ENCODE measurements around the gene LGALS16.

Gene LGALS16

DNA sequence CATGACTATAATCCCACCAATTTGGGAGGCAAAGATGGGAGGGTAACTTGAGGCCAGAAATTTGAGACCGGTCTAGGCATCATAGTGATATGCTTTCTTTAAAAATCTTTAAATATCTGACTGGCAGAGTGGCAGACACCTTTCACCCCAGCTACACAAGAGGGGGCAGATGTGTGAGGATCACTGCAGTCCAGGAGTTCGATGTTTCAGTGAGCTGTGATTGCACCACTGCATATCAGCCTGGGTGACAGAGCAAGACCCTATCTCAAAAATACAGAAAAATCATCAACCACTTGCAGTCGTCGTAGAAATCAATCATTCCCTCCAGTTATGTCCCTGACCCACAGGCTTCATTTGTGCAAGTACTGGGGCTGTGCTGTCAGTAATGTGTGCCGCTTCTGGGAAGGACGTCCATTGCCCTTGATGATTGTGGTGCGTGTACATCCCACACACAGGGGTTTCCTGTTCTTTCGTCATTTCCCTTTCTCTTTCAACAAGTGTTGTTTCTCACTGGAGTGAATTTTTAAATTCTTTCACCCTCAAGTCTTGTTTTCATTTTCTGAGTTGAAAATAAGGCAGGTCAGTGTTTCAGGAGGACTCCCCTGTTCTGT, 50.0 kb downstream of the LGALS16 start:
- TF ChIP-seq FOXP2 (optimal IDR thresholded peaks at IDR 0.05; ENCODE audit: borderline replicate concordance, extremely low read depth, extremely low read length, insufficient read depth) (no peak), TAF1 (IDR thresholded peaks at IDR 0.05; ENCODE audit: borderline replicate concordance, insufficient read depth, low read length) (no peak), POLR2AphosphoS5 (IDR thresholded peaks at IDR 0.05; ENCODE audit: low read depth, low read length) (no peak), SIN3A (IDR thresholded peaks at IDR 0.05; ENCODE audit: borderline replicate concordance, insufficient read depth, low read length) (no peak)
- TF ChIP-seq, protein P1, sequence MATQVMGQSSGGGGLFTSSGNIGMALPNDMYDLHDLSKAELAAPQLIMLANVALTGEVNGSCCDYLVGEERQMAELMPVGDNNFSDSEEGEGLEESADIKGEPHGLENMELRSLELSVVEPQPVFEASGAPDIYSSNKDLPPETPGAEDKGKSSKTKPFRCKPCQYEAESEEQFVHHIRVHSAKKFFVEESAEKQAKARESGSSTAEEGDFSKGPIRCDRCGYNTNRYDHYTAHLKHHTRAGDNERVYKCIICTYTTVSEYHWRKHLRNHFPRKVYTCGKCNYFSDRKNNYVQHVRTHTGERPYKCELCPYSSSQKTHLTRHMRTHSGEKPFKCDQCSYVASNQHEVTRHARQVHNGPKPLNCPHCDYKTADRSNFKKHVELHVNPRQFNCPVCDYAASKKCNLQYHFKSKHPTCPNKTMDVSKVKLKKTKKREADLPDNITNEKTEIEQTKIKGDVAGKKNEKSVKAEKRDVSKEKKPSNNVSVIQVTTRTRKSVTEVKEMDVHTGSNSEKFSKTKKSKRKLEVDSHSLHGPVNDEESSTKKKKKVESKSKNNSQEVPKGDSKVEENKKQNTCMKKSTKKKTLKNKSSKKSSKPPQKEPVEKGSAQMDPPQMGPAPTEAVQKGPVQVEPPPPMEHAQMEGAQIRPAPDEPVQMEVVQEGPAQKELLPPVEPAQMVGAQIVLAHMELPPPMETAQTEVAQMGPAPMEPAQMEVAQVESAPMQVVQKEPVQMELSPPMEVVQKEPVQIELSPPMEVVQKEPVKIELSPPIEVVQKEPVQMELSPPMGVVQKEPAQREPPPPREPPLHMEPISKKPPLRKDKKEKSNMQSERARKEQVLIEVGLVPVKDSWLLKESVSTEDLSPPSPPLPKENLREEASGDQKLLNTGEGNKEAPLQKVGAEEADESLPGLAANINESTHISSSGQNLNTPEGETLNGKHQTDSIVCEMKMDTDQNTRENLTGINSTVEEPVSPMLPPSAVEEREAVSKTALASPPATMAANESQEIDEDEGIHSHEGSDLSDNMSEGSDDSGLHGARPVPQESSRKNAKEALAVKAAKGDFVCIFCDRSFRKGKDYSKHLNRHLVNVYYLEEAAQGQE (IDR thresholded peaks at IDR 0.05; ENCODE audit: insufficient read depth in 1 of 2, low read depth in 2 of 2, low read length in 2 of 2) = no peak

DNA sequence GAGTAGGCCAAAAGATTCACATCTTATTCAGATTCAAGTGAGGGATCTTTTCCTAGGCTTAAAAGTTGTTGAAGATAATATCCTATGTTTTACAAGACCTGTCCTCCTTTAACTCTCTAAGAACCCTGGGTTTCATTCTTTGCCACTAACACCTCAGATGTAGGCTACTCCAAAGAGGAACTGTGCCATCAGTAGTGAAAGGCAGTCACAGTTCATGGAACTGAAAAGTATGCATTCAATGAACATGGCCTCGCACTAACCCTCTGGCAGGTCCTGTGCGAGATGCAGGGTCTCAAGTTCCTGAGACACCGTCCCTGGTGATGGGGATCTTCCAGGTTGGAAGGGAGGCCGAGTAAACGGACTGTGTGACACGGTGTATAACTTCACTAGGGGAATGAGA, 52.9 kb downstream of the LGALS16 start:
- TF ChIP-seq, protein P1 (IDR thresholded peaks at IDR 0.05; ENCODE audit: insufficient read depth in 1 of 2, low read depth in 2 of 2, low read length in 2 of 2) = no peak

DNA sequence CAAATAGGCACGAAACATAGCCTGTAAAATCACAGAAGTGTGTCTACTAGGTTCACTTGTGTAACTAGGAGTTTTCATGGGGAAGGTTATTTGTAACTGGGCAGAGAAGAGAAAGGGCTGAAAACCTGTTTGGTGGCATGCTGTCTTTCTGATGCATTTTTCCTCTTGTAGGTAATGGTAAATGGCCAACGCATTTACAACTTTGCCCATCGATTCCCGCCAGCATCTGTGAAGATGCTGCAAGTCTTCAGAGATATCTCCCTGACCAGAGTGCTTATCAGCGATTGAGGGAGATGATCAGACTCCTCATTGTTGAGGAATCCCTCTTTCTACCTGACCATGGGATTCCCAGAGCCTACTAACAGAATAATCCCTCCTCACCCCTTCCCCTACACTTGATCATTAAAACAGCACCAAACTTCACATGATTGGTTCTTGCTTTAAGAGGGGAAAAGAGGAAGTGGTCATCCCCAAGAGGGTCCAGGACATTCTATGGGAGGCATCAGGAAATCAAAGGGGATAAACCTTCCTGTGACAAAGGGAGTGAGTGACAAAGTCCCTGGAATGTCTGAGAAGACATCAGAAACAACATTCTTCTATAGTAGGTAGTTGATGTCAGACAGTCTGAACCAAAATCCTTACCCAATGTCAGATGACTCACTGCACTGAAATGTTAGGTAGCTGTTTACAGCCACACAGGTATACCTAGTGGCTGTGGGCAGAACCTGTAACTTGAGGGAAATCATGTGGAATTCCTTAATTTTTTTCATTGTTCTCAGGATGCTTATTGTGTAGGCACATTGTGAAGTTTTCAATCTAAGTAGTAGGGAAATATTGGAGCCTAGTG, 53.5 kb downstream of the LGALS16 start:
- TF ChIP-seq SIN3A (IDR thresholded peaks at IDR 0.05; ENCODE audit: borderline replicate concordance, insufficient read depth, low read length) (no peak), POLR2AphosphoS5 (IDR thresholded peaks at IDR 0.05; ENCODE audit: low read depth, low read length) (no peak), TAF1 (IDR thresholded peaks at IDR 0.05; ENCODE audit: borderline replicate concordance, insufficient read depth, low read length) (no peak), FOXP2 (optimal IDR thresholded peaks at IDR 0.05; ENCODE audit: borderline replicate concordance, extremely low read depth, extremely low read length, insufficient read depth) (no peak)
- TF ChIP-seq, protein P1 (IDR thresholded peaks at IDR 0.05; ENCODE audit: insufficient read depth in 1 of 2, low read depth in 2 of 2, low read length in 2 of 2) = no peak

All from PFSK-1 (cell line).